HG03064 (cell line): ENCODE data around the gene TMEM221.
"Not testable (repeated sequence)": the region's sequence is repeated elsewhere in the genome, so short reads cannot be mapped to it uniquely, and the experiment has no call there.

Experiments used
- ATAC-seq: cut with Tn5 transposase; IDR thresholded peaks from one replicate; pipeline ENCODE4 v1.9.1; 2021; ENCODE audit warnings: low read depth; ENCODE audit not compliant: unreplicated experiment

TMEM221 gene

DNA sequence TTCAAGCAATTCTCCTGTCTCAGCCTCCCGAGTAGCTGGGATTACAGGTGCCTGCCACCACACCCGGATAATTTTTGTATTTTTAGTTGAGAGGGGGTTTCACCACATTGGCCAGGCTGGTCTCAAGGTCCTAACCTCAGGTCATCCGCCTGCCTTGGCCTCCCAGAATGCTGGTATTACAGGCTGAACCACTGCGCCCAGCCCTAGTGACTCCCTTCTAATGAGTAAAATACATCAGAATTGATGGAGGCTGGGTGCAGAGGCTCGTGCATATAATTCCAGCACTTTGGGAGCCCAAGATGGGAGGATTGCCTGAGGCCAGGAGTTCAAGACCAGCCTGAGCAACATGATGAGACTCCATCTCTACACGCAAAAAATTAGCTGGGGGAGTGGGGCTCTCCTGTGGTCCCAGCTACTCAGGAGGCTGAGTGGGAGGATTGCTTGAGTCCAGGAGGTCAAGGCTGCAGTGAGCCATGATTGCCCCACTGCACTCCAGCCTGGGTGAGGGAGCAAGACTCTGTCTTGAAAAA lies 26.6 kb upstream of the TMEM221 start:
- not testable (repeated sequence) for ATAC-seq

DNA sequence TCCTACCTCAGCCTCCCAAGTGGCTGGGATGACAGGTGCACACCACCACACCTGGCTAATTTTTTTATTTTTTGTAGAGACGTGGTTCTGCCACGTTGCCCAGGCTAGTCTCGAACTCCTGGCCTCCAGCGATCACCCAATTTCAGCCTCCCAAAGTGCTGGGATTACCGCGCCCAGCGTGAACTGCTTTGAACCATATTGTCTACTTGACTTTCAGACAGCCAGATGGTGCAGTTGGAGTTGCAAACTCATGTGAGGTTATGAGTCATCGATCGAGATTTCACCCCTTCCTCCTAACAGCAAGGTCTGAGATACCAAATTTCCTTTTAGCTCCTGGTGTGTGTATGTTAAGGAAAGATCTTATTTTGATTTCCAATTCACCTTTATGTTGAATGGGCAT lies 24.6 kb upstream of the TMEM221 start:
- ATAC-seq = no peak

DNA sequence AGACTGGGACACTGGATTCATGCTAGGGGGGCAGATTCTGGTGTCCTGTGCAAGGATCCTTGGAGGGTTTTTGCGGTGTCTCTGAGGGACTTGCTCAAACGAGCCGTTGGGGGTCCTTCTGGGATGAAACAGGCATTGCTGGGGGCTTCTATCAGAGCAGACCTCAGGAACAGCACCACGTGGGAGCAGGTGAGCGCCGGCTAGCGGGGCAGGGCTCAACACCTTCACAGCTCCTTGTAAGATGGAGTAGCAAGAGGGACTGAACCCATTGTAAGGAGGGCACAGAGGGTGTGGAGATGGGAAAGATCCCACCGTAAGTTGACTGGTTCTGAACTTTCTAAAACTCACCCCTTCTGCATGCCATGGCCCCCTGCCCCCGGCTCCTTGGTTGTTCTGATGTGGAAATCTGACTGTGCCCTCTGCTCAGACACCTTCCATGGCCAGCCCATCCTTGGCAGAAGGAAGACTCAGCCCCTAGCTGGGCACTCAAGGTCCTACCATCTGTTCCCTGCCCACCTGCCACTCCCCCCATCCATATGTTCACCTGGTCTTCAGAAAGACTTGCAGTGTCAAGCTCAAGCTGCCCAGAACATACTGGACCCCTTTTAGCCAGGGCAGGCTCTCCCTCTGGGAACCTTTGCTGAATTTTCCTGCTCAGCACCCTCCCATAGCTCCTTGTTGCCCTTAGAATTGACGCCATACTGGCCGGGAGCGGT lies 23.1 kb upstream of the TMEM221 start:
- ATAC-seq = no peak

DNA sequence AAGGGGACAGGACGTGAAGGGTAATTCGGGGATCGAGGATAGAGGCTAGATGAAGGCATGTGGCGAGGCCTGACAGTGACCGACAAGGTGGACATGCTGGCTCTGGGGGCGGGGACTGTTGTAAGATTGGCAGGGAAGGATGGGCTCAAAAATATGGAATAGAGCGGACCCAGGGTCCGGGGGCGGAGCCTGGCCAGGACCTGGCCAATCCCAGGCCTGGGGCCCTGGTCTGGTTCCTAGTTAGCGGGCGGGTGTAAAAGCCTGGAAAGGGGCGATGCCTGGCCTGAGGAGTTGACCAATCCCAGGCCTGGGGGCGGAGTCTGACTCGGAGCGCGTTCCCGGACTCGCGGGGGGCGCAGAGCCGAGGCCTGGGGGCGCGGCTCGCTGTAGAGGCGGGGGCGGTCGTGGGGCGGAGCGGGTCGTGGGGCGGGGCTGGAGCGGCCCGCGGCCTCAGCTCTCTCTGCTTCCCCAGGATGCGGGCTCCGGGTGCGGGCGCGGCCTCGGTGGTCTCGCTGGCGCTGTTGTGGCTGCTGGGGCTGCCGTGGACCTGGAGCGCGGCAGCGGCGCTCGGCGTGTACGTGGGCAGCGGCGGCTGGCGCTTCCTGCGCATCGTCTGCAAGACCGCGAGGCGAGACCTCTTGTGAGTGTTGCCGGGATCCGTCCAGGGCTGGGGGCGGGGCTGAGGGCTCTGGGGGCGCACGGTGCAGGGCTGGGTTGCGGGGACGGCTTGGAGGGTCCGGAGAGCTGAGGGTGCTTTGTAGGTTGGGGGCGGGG lies 21.8 kb upstream of the TMEM221 start, which contains the start of gene SLC27A1:
Gene SLC27A1, plus strand, starts transcription at position 457 of the 774 bp plus-strand sequence. Its CDS starts 17 bp downstream, at position 474.
- peak; percentile 72 for ATAC-seq

DNA sequence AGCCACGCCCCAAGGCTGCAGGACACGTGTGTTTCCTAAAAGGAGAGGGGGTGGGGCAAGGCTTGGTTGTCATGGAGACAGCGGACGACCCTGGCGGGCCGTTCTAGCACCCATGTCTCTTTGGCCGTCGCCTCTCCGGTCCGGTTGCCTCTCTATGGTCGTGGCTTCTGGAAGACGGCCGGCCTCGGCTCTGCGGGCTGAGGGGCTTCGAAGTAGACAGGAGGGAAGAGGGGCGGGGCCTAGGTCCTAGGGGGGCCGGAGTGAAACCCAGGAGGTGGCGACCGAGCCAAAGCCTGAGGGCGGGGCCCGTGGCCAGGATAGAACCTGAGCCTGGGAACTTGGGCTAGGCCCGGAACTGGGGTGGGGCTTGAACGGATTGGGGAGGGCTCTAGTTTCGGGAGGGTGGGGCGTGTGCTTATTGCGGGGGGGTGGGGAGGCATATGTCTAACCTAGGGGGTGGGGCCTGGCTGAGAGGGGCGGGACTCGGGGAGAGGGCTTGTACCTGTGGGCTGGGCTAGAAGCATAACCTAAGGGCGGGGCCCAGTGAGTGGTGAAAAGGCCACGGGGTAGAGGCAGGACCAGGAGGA lies 21.1 kb upstream of the TMEM221 start:
- peak; percentile 33 for ATAC-seq

DNA sequence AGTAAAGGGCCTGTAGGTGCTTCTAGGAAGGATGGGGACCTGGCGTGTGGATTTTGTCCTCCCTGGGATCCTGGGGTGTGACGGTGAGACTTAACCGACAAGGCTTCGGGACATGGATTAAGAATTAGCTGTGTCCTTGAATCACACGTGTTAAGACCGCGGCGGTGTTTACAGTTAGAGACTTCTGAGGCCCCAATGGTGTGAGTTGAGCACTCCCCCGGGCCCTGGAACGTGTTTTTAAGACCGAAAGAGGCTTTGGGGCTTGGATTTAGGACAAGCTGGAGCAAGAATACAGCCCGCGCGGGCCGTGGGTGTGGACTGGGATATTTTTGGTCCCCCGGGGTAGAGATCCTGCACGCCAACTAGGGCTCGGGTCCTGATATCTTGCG lies 20.6 kb upstream of the TMEM221 start:
- ATAC-seq = no peak

DNA sequence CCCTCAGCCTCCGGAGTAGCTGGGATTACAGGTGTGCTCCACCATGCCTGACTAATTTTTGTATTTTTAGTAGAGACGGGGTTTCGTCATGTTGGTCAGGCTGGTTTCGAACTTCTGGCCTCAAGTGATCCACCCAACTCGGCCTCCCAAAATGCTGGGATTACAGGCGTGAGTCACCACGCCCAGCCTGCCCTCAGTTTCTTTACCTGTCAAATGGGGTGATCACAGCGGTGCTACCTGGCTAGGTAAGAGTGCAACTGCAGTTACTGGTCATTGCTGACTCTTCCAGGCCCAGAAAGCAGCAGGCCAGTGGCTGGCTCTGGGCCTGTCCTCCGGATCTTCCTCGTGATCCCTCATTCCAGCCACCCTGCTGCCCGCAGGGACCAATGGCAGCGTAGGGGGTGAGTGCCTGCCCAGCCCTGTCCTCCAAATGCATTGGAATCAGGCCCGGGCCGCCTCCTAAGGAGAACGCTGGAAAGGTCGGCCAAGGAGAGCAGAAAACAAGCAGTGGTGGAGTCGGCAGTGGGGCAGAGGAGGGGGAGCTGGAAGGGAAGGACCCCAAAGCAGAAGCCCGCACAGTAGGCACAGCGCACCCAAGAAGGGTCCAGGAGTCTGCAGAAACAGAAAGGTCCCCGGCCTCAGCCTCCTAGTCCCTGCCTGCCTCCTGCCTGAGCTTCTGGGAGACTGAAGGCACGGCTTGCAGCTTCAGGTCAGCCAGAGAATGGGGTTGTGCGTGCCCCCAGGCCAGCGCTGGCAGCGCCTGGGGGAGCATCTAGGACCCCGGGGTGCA lies 20.0 kb upstream of the TMEM221 start:
- ATAC-seq = no peak

DNA sequence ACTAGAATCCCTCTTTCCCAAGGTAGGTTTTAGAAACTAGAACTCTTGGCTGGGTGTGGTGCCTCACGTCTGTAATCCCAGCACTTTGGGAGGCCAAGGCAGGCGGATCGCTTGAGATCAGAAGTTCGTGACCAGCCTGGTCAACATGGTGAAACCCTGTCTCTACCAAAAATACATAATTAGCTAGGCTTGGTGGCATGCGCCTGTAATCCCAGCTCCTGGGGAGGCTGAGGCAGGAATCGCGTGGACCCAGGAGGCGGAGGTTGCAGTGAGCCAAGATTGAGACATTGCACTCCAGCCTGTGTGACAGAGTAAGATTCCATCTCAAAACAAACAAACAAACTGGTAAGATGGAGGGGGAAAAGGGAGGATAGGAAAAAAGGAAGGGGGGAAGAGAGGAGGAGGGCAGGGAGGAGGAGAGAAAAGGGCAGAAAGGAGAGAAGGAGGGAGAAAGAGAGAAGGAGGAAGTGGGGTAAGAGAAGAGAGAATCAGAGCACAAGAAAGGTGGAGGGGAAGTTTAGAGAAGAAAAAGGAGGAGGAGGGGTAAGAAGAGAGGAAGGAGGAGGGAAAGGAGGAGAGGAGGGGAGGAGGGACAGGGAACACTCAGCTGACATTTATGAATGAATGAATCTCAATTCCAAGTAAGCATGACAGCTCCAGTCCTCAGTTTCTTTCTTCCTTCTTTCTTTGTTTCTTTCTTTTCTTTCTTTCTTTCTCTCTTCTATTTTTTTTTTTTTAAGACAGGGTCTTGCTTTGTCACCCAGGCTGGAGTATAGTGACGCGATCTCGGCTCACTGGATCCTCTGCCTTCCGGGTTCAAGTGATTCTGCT lies 19.2 kb upstream of the TMEM221 start:
- no peak for ATAC-seq

DNA sequence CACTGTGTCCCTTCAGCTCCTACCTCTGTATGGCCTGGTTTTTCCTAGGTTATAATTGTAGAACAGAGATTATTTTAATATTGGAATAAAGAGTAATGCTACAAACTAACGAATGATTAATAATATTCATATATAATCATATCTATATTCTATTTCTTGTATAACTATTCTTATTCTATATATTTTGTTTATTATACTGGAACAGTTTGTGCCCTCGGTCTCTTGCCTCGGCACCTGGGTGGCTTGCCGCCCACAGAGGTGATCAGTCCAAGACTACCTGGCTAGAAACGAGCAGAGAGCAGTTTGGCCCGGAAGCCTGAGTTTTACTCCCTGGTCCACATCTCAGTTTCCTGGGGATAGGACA lies 18.0 kb upstream of the TMEM221 start:
- ATAC-seq = no peak

DNA sequence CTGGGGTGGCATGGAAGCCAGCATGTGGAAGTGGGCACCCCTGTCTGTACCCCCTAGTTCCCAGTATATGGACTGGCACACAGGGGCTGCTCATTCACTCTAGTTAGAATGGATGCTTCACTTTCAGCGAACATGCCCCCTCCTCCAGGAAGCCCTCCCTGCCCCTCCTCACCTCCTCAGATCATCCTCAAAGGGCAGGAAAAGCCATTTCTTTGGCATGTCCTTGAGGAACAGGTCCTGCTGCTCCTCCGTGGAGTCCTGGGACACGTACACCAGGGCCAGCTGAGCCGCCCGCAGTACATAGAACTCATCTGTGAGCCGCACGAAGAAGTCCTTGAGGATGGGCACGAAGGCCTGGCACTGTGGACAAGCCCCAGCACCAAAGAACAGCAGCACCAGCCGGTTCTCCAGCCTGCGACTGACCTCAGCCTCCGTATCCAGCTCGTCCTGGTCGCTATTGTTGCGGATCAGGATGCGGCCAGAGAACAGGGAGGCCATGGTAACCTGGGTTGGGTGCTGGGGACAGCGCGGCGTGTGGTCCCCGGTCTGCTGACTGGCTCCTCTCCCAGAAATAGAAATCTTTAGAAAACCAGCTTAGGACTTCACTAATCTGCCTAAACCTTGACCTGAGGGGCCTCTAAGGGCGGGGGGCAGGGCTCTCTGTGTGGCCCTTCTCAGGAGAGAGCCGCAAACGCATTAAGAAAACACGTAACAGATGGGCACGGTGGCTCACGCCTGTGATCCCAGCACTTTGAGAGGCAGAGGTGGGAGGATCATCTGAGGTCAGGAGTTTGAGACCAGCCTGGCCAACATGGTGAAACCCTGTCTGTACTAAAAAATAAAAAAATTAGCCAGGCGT lies 12.1 kb upstream of the TMEM221 start, which contains the start of gene NXNL1:
Gene NXNL1, minus strand, starts transcription at position 555 of the 859 bp plus-strand sequence. Its CDS starts 57 bp downstream, at position 498.
- no peak for ATAC-seq

DNA sequence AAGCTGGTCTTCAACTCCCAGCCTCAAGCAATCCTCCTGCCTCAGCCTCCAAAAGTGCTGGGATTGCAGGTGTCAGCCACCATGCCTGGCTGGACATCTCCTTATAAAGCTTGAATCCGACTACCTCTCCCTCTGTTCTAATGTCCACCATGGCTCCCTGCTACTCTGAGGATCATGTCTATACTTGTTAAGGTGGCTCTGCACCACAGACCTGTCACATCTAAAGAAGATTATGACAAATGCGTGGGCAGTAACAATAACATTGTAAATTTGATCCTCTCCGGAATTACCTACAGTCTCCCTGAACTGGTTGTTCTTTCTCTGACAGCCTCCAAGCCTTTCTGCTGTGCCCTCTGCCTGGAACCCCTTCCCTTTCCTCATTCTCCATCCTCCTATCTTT lies 10.5 kb upstream of the TMEM221 start:
- no peak for ATAC-seq

DNA sequence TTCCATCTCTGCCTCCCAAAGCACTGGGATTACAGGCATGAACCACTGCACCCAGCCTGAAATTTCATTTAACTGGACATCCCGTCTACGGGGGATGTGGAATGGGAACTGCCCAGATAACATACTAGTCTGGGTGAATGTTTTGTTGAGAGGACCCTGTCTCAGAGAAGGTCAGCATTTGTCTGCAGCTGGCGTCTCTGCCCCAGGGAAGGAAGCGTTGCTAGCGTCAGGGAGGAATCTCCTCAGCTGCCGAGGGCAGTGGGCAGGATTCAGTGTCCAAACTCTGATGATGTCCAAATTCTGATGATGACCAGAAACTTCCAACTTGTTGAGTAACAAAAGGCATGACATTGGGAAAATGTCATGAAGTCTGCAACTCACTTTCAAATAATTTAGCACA lies 9.1 kb upstream of the TMEM221 start:
- ATAC-seq = no peak

DNA sequence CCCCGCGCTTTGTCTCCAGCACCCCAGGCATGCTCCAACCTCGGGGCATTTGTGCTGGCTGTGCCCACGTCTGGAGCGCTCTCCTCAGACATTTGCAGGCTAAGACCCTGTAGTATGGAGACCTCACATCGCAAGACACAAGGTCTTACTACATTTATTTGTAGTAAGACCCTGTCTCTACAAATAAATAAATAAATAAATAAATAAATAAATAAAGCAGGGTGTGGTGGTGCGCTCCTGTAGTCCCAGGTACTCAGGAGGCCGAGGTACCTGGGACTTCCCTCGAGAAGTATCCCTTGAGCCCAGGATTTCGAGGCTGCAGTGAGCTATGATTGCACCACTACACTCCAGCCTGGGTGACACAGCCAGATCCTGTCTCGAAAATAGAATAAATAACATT lies 7.7 kb upstream of the TMEM221 start:
- no peak for ATAC-seq

DNA sequence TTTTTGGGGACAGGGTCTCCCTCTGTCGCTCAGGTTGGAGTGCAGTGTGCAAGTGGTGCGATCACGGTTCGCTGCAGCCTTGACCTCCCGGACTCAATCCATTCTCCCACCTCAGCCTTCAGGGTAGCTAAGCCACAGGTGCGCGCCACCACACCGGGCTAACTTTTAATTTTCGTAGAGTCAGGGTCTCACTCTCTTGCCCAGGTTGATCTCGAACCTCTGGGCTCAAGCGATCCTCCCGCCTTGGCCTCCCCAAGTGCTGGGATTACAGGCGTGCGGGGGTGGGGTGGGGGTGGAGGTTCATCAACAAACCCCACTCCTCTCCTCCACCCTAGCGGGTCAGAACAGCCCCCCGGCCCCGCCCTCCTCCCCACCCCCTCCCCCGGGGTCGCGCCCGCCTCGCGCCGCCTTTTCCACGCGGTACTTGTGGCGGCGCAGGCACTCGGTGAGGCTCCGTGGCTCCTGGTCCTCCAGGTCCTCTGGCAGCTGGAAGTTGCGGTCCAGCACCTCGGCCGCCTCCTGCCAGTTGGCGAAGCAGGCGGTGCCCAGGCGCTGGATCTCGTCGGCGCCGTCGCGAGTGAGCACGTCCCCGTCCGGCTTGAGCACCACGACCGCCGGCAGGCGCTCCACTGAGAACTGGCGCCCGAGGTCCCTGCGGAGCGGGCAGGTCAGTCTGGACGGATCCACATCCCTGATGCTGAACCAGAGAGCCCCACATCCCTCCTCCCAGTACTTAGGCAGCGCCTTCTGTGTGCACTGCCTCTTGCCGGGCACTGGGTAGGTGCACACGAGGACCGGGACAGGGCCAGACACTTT lies 7.0 kb upstream of the TMEM221 start:
- no peak for ATAC-seq

DNA sequence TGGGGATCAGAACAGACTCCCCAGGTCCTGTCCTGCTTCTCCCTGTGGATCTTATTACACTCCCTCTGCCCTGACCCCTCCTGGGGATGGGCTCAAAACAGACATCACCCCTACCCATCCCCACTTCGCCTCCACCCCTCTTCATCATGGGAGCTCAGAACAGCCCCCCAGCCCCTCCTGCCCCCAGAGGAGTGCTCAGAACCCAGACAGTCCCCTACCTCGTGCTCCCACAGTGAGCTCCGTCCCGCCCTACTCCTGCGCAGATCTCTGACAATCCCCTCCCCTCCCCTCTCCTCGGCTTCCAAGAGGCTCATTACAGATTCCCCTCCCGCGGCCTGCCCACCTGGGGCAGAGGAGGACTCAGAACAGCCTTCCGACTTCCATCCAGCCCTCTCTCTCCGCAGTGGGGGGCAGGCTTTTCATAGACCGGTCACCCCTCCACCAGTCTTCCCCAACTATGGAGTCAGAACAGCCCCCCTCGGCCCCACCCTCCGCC lies 6.2 kb upstream of the TMEM221 start:
- no peak for ATAC-seq

DNA sequence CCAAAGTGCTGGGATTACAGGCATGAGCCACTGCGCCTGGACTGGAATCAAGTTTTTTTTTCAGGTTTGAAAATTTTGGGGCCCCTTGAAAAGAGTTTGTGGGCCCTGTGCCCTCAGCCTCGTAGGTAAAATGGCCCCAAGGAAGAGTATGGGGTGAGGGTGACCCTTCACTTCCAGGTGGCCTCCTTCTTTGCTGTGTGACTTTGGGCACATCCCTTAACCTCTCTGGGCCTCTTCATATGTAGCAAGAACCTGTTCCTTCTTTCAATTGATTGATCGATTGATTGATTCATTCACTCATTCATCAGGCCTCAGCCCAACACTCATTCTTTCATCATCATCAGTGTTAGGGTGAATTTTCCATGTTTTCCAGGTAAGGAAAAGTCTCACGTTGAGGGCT lies 3.4 kb upstream of the TMEM221 start:
- no peak for ATAC-seq

DNA sequence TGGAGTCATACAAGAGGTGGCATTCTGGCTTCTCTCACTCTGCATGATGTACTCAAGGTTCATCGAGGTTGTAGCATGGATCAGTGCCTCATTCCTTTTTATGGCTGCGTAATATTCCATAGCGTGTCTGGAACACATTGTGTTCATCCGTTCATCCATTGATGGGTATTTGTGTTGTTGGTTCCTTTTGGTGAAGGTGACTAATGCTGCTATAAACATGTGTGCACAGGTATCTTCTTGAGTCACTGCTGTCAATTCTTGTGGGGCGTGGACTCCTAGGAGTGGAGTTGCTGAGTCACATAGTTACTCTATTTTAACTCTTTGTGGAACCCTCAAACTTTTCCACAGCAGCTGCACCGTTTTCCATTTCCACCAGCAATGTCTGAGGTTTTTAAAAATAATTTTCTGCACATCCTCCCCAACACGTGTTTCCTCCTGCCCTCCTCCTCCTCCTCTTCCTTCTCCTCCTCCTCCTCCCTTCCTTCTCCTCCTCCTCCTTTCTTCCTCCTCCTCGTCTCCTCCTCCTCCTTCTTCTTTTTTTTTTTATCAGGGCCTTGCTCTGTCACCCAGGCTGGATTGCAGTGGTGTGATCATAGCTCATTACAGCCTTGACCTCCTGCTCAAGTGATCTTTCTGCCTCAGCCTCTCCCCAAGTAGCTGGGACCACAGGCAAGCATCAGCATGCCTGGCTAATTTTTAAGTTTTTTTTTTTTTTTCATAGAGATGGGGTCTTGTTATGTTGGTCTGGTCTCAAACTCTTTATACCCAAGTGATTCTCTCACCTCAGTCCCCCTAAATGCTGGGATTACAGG lies 2.0 kb upstream of the TMEM221 start:
- ATAC-seq = no peak
